ENCODE results near the gene ZBTB46. TPM values are rescaled to one million over a fixed set of nuclear protein-coding genes. Genes with fewer than 3 reads are reported as not detected.

ZBTB46 gene
- total and polyA plus RNA-seq, 4 donors: 0.79 to 12.1 (median 4.7) TPM

DNA sequence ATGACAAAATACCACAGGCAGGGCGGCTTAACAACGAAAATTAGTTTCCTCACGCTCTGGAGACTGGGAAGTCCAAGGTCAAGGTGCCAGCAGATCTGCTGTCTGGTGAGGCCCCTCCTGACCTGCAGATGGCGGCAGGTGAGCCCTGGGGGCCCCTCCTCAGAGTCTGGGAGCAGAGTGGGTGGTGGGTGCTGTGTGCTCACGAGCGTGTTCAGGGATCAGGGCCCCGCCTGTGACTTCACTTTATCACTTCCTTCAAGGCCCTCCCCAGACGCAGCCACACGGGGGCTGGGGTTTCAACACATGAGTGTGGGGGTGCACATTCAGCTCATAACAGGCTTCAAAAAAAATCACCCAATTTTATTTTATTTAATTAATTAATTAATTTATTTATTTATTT is 52.2 kb downstream of the ZBTB46 start (continued):
- TF ChIP-seq, protein P1, sequence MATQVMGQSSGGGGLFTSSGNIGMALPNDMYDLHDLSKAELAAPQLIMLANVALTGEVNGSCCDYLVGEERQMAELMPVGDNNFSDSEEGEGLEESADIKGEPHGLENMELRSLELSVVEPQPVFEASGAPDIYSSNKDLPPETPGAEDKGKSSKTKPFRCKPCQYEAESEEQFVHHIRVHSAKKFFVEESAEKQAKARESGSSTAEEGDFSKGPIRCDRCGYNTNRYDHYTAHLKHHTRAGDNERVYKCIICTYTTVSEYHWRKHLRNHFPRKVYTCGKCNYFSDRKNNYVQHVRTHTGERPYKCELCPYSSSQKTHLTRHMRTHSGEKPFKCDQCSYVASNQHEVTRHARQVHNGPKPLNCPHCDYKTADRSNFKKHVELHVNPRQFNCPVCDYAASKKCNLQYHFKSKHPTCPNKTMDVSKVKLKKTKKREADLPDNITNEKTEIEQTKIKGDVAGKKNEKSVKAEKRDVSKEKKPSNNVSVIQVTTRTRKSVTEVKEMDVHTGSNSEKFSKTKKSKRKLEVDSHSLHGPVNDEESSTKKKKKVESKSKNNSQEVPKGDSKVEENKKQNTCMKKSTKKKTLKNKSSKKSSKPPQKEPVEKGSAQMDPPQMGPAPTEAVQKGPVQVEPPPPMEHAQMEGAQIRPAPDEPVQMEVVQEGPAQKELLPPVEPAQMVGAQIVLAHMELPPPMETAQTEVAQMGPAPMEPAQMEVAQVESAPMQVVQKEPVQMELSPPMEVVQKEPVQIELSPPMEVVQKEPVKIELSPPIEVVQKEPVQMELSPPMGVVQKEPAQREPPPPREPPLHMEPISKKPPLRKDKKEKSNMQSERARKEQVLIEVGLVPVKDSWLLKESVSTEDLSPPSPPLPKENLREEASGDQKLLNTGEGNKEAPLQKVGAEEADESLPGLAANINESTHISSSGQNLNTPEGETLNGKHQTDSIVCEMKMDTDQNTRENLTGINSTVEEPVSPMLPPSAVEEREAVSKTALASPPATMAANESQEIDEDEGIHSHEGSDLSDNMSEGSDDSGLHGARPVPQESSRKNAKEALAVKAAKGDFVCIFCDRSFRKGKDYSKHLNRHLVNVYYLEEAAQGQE (IDR thresholded peaks at IDR 0.05): no peak
- no peak for TF ChIP-seq FOXA2 (IDR thresholded peaks at IDR 0.05)

DNA sequence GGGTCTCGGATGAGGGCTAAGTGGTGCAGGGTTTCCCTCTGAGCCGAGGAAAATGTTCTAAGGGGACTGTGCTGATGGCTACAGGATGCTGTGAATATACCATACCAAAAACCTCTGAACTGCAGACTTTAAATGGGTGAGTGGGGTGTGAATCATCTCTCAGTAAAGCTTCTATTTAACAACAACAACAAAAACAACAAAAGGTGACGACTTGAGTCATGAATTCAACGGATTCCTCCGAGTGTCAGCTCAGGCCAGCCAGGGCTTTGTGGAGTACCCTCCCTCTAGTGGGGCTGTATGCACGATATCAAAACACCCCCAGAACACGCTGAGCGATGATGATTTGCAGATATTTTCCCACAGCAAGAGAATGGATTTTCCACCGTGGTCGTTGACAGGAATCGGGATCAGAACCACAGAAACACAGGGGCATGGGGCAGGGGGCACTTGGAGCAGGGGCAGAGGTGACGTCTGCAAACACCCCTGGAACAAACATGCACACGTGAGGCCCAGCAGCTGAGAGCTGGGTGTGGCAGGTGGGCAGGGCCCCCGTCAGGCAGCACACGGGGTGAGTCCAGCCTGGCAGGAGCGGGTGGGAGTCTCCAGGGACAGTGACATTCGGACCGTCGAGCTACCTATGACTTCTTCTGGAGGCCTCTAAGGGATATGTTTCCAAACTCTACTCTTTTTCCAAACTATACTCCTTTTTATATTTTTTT is 52.9 kb downstream of the ZBTB46 start:
- H3K4me1 ChIP-seq (ENCODE audit: control insufficient read depth in 4 of 4, insufficient read depth in 4 of 4, low read length in 3 of 4): peaks cover 0 to 2% (median 1%) of the 10 kb centered on the region in 4 donors
- WGBS: 65% methylated on average over 19 of the region's 19 CpGs

More for the DNA sequence above, 52.9 kb downstream of the ZBTB46 start:
- no peak overlapping the region for H3K9ac ChIP-seq (ENCODE audit: low read depth in 1 of 2, low read length in 2 of 2)
- no peak overlapping the region for H3K27ac ChIP-seq (ENCODE audit: low read depth in 1 of 2, low read length in 2 of 2)
- H3K9me3 ChIP-seq (ENCODE audit: control insufficient read depth in 4 of 4, low read length in 3 of 4): no peaks in the 10 kb centered on the region
- no peak for DNase-seq (ENCODE audit: low spot score)
- no peaks in the 10 kb centered on the region for H3K36me3 ChIP-seq (ENCODE audit: control insufficient read depth in 4 of 4, insufficient read depth in 3 of 4, low read depth in 1 of 4, low read length in 3 of 4)
- TF ChIP-seq HNF4A (conservative IDR thresholded peaks at IDR 0.05): no peak
- TF ChIP-seq, protein P2, sequence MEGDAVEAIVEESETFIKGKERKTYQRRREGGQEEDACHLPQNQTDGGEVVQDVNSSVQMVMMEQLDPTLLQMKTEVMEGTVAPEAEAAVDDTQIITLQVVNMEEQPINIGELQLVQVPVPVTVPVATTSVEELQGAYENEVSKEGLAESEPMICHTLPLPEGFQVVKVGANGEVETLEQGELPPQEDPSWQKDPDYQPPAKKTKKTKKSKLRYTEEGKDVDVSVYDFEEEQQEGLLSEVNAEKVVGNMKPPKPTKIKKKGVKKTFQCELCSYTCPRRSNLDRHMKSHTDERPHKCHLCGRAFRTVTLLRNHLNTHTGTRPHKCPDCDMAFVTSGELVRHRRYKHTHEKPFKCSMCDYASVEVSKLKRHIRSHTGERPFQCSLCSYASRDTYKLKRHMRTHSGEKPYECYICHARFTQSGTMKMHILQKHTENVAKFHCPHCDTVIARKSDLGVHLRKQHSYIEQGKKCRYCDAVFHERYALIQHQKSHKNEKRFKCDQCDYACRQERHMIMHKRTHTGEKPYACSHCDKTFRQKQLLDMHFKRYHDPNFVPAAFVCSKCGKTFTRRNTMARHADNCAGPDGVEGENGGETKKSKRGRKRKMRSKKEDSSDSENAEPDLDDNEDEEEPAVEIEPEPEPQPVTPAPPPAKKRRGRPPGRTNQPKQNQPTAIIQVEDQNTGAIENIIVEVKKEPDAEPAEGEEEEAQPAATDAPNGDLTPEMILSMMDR (IDR thresholded peaks at IDR 0.05; ENCODE audit: low read depth, low read length, missing input control): no peak
- no peak for TF ChIP-seq RAD21 (IDR thresholded peaks at IDR 0.05)
- TF ChIP-seq, protein P3, sequence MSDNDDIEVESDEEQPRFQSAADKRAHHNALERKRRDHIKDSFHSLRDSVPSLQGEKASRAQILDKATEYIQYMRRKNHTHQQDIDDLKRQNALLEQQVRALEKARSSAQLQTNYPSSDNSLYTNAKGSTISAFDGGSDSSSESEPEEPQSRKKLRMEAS (IDR thresholded peaks at IDR 0.05): no peak
- TF ChIP-seq EGR1 (IDR thresholded peaks at IDR 0.05; ENCODE audit: low read depth in 2 of 2): no peak
- no peak for TF ChIP-seq JUND (IDR thresholded peaks at IDR 0.05)
- TF ChIP-seq FOXA2 (IDR thresholded peaks at IDR 0.05): no peak
- no peak for TF ChIP-seq ZBTB33 (IDR thresholded peaks at IDR 0.05)
- no peak for TF ChIP-seq SP1 (IDR thresholded peaks at IDR 0.05)
- TF ChIP-seq NR2F2 (IDR thresholded peaks at IDR 0.05): no peak
- no peaks in the 10 kb centered on the region for H3K27me3 ChIP-seq (ENCODE audit: control insufficient read depth in 4 of 4, insufficient read depth in 4 of 4, low read length in 3 of 4)
- no peak overlapping the region for H3K4me3 ChIP-seq (ENCODE audit: low read depth in 1 of 3, low read length in 3 of 3)
